Loucy (cell line): ENCODE results near the gene LYPD3.

ENCODE experiments used
- CTCF ChIP-seq: fragments of 200-600 bp; sonication (generic); conservative IDR thresholded peaks from 2 replicates; pipeline ENCODE4 v1.5.1; 2014; ENCODE audit warnings: mild to moderate bottlenecking, antibody characterized with exemption, low read length
- EZH2phosphoT487 ChIP-seq: fragments of 200-600 bp; IDR thresholded peaks from 2 replicates; pipeline ENCODE4 v1.6.1; 2018; ENCODE audit warnings: antibody characterized with exemption, mild to moderate bottlenecking, moderate library complexity, borderline replicate concordance

GRCh38 chr19:43505941-43506340 is 40.5 kb upstream of the LYPD3 start:
- TF ChIP-seq CTCF: no peak
- no peak for TF ChIP-seq EZH2phosphoT487
